OCI-LY3 (cell line): ENCODE measurements around the gene SLC36A2.
"Not testable (repeated sequence)": the region's sequence is repeated elsewhere in the genome, so short reads cannot be mapped to it uniquely, and the experiment has no call there.

Experiments used
- H2AFZ ChIP-seq: fragments of 200-600, 300-600 bp; shearing (Covaris generic); 2 replicates; pipeline ENCODE4 v1.6.0; 2014; ENCODE audit warnings: antibody characterized with exemption, low read depth, low read length
- H3K27ac ChIP-seq: fragments of 200-600, 300-600 bp; sonication (generic); 2 replicates; pipeline ENCODE4 v1.5.1; 2014; ENCODE audit warnings: mild to moderate bottlenecking, low read length, moderate library complexity, mixed read lengths
- H3K27me3 ChIP-seq: fragments of 200-600, 300-600 bp; sonication (generic); 2 replicates; pipeline ENCODE4 v1.6.1; 2014; ENCODE audit warnings: low read depth, low read length, mixed read lengths
- H3K36me3 ChIP-seq: fragments of 200-600, 300-600 bp; sonication (generic); replicated peaks from 2 replicates; pipeline ENCODE3; 2014; ENCODE audit warnings: low read depth, low read length, mixed read lengths
- H3K4me1 ChIP-seq: fragments of 300-600, 200-600 bp; sonication (generic); 2 replicates; pipeline ENCODE4 v1.6.1; 2014; ENCODE audit warnings: low read length, mixed read lengths
- H3K4me2 ChIP-seq: fragments of 200-600, 300-600 bp; sonication (generic); 2 replicates; pipeline ENCODE4 v1.6.1; 2014; ENCODE audit warnings: low read length, mixed read lengths
- H3K4me3 ChIP-seq: fragments of 300-600, 200-600 bp; sonication (generic); 2 replicates; pipeline ENCODE4 v1.5.1; 2014; ENCODE audit warnings: antibody characterized with exemption, mild to moderate bottlenecking, low read length, moderate library complexity
- H3K79me2 ChIP-seq: fragments of 300-600, 200-600 bp; shearing (Covaris generic); 2 replicates; pipeline ENCODE4 v1.6.1; 2014; ENCODE audit warnings: mild to moderate bottlenecking, low read length, mixed read lengths
- H3K9ac ChIP-seq: fragments of 300-600, 200-600 bp; shearing (Covaris generic); 2 replicates; pipeline ENCODE4 v1.6.0; 2014; ENCODE audit warnings: mild to moderate bottlenecking, low read length, moderate library complexity
- H3K9me3 ChIP-seq: fragments of 200-600, 300-600 bp; shearing (Covaris generic); 2 replicates; pipeline ENCODE4 v1.6.1; 2014; ENCODE audit warnings: low read length, mixed read lengths; ENCODE audit not compliant: insufficient read depth
- H4K20me1 ChIP-seq: fragments of 200-600, 300-600 bp; sonication (generic); 2 replicates; pipeline ENCODE4 v1.6.1; 2016; ENCODE audit warnings: low read length, mixed read lengths; ENCODE audit not compliant: insufficient read depth
- CTCF ChIP-seq: fragments of 200-600, 300-600 bp; sonication (generic); IDR thresholded peaks from 2 replicates; pipeline ENCODE4 v1.5.1; 2014; ENCODE audit warnings: antibody characterized with exemption, low read length, low read depth
- EZH2phosphoT487 ChIP-seq: fragments of 200-600 bp; shearing (Covaris generic); IDR thresholded peaks from 2 replicates; pipeline ENCODE4 v1.6.1; 2018; ENCODE audit warnings: antibody characterized with exemption, mixed run types, low read depth

SLC36A2 gene

DNA sequence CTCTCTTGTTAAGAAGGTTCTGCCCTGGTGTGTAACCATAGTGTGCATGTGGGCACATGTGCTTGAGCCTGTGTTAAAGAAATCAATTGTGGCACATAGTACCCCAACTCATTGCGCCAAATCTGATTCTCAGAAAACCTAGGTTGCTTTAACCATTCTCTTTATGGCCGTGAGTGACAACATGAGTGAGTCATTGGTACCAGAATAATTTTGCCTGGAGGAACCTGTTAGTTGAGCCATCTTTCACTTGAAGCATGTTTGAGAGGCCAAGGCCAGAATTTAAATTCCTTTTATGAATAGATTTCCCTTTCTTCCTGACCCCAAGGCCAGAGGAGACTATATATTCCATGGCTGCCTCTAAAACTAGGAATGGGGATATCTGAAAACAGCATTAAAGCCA lies 35.2 kb upstream of the SLC36A2 start:
- H3K79me2 ChIP-seq = no peaks in the 10 kb centered on the region
- H4K20me1 ChIP-seq = no peaks in the 10 kb centered on the region
- no peaks in the 10 kb centered on the region for H3K36me3 ChIP-seq
- H3K4me2 ChIP-seq = no peak overlapping the region
- TF ChIP-seq EZH2phosphoT487 = no peak
- TF ChIP-seq CTCF = no peak
- no peaks in the 10 kb centered on the region for H3K9me3 ChIP-seq
- H2AFZ ChIP-seq = no peak overlapping the region
- H3K4me1 ChIP-seq = peaks cover 6% of the 10 kb centered on the region; the same call in 1 of the 2 replicates
- H3K4me3 ChIP-seq = no peak overlapping the region
- H3K27me3 ChIP-seq = no peaks in the 10 kb centered on the region
- no peak overlapping the region for H3K27ac ChIP-seq
- no peak overlapping the region for H3K9ac ChIP-seq

DNA sequence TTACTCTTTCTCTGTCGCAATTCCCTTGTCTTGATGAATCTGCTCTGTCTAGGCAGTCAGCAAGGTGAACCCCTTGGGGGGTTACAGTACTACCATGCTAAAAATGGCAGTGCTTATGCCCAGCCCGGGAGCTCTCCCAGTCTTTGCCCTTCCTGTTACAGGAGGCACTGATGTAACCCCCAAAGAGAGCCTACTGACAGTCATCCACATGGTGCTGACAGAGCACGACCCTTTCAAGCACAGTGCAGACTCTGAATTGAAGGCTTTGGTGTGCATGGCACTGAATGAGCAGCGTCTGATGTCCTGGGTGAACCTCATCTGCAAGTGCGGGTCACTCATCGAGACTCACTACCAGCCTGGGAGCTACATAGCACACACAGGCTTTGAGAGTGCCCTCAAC lies 34.5 kb upstream of the SLC36A2 start:
- Histone ChIP-seq H3K27me3 (no peaks in the 10 kb centered on the region), H3K9me3 (no peaks in the 10 kb centered on the region), H2AFZ (no peak overlapping the region), H3K27ac (no peak overlapping the region), H3K79me2 (no peaks in the 10 kb centered on the region), H3K36me3 (no peaks in the 10 kb centered on the region), H4K20me1 (no peaks in the 10 kb centered on the region), H3K4me3 (no peak overlapping the region), H3K4me1 (peaks cover 6% of the 10 kb centered on the region; the same call in 1 of the 2 replicates), H3K9ac (no peak overlapping the region), H3K4me2 (no peak overlapping the region)
- no peak for TF ChIP-seq EZH2phosphoT487
- TF ChIP-seq CTCF = no peak

GRCh38 chr5:151378616-151379015 lies 31.3 kb upstream of the SLC36A2 start:
- no peak for TF ChIP-seq CTCF
- no peak for TF ChIP-seq EZH2phosphoT487
- Histone ChIP-seq H3K27ac (no peak overlapping the region), H3K79me2 (no peaks in the 10 kb centered on the region), H3K4me2 (no peak overlapping the region), H4K20me1 (no peaks in the 10 kb centered on the region), H3K9me3 (no peaks in the 10 kb centered on the region), H2AFZ (no peak overlapping the region), H3K4me1 (no peaks in the 10 kb centered on the region), H3K9ac (no peak overlapping the region), H3K4me3 (no peak overlapping the region), H3K36me3 (no peaks in the 10 kb centered on the region), H3K27me3 (no peaks in the 10 kb centered on the region)

DNA sequence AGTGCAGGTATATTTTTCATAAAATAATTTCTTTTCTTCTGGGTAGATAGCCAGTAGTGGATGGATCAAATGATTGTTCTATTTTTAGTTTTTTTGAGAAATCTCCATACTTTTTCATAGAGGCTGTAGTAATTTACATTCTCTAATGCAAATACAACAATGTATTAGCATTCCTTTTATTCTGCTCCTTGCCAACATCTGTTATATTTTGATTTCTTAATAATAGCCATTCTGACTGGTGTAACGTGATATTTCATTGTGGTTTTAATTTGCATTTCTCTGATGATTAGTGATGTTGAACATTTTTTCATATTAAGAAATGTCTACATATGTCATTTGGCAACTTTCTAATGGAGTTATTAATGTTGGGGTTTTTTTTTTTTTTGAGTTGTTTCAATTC lies 27.2 kb upstream of the SLC36A2 start:
- Histone ChIP-seq H3K4me3 (no peak overlapping the region), H3K4me1 (no peaks in the 10 kb centered on the region), H3K4me2 (no peak overlapping the region), H3K79me2 (no peaks in the 10 kb centered on the region), H3K9ac (no peak overlapping the region), H2AFZ (no peak overlapping the region), H3K9me3 (no peaks in the 10 kb centered on the region), H3K36me3 (no peaks in the 10 kb centered on the region), H3K27me3 (no peaks in the 10 kb centered on the region), H3K27ac (no peak overlapping the region), H4K20me1 (no peaks in the 10 kb centered on the region)
- TF ChIP-seq CTCF = no peak
- TF ChIP-seq EZH2phosphoT487 = no peak

GRCh38 chr5:151367038-151367437 lies 19.7 kb upstream of the SLC36A2 start:
- not testable (repeated sequence) for H3K9me3 ChIP-seq, H3K4me2 ChIP-seq, H3K4me1 ChIP-seq, H3K9ac ChIP-seq, H2AFZ ChIP-seq, H3K27ac ChIP-seq, H4K20me1 ChIP-seq, H3K27me3 ChIP-seq, H3K79me2 ChIP-seq, H3K36me3 ChIP-seq, H3K4me3 ChIP-seq
